NCI-H774 (cell line): ENCODE measurements around the gene KCNAB3.

Experiments
- DNase-seq: peaks from one replicate; lab custom pipeline; 2025; lab: John Stamatoyannopoulos, UW

KCNAB3 gene

GRCh38 chr17:7897090-7897489, 32.6 kb downstream of the KCNAB3 start:
- DNase-seq = no peak

- no peak for DNase-seq
Observed at GRCh38 chr17:7894866-7895265, 34.8 kb downstream of the KCNAB3 start.

DNA sequence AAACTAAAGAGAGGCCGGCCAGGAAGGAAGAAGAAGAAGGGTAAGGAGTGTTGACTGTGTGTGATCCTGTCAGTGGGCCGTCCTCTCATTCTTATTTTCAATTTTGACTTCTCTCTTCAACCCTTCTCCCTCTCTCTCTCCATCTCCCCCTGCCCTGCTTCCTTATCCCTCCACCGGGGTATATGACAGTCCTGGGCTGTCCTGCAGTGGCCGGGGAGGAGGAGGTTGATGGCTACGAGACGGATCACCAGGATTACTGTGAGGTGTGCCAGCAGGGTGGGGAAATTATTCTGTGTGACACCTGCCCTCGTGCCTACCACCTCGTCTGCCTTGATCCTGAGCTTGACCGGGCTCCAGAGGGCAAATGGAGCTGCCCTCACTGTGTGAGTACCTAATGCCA, 35.4 kb downstream of the KCNAB3 start:
- no peak for DNase-seq

DNA sequence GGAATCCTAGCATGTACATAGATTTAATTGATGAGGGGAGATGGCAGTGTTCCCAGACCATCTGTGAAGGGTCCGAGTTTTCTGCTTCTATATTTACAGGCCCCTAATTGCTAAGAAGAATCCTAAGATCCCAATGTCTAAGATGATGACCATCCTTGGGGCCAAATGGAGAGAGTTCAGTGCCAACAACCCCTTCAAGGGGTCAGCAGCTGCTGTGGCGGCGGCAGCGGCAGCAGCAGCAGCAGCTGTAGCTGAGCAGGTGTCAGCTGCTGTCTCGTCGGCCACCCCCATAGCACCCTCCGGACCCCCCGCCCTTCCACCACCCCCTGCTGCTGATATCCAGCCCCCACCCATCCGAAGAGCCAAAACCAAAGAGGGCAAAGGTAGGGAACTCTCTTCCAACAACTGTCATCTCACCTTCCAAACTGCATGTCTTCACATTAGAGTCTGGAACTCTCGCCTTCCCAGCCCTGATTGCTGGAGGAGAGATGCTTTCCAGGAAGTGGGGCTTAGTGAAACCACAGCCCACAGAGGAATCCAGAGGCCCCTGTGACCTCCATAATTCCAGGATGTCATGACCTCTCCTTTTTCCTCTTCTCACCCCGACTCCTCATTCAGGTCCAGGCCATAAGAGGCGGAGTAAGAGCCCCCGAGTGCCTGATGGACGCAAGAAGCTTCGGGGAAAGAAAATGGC, 36.3 kb downstream of the KCNAB3 start:
- DNase-seq = no peak

GRCh38 chr17:7889166-7889955, 40.3 kb downstream of the KCNAB3 start:
- peak; percentile 85 for DNase-seq

DNA sequence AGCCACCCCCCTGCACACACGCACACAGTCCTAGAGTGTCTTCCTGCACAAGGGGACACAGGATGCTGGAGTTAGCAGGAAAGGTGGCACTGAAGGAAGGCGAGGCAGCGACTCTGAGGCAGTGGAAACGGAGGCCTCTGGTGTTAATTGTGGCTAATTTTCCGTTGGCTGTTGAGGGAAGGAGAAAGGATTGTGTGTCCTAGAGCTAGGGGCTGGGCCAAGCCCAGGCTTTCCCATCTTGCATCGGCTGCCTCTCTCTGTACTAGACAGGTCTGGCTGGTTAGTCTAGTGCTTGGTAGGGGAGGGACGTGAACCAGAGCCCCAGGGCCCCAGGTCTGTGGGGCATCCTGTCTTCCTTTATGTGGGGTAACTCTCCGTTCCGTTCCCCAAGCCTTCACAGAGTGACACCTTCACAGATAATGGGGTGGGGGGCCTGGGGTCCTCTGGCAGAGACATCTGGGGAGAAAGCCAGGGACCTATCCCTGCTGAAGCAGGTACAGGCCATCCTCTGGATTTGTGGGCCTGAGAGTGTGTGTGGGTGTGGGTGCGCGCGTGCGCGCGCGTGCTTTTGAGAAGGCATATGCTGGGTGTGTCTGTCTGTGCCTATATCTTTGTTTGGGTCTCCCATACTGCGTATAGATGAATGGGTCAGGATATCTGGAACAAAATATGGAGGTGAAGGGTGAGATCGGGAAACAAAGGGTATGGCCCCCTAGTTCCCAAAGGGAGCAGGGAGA, 41.3 kb downstream of the KCNAB3 start, which contains the start of gene CHD3:
TSS of gene CHD3 (plus strand) at position 606 of the 737 bp plus-strand sequence. CDS start 212 bp downstream, outside the sequence.
- DNase-seq = no peak

DNA sequence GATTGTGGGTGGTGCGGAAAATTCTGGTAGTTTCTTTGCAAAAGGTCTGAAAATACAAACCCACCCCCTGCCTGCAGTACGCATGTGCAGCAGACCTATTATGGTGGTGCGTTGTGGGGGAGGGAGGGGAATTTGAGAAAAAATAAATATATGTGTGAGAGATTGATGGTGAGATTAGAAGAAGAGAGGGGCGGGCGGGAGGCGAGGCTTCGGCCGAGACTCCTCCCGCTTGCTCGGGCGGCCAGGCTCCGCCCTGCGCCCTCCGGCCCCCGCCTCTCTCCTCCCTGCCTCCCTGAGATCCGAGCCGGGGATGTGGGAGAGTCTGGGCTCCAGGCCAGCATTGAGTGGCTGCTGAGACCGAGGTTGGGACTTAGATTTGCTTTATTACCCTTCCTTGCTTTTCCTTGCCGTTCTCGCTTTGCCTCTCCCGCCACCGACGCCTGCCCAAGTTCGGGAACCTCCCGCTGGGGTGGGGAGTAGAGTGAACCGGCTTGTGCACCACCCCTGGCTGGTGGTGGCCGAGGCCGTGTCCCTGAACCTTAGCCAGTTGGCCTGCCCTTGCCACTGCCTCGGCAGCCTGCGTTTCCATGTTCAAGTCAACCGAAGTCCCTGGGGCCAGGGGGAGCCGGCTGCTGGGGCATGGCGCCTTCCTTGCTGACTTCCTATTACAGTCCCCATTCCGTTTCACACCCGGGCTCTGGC, 42.0 kb downstream of the KCNAB3 start:
- peak; percentile 80 for DNase-seq

DNA sequence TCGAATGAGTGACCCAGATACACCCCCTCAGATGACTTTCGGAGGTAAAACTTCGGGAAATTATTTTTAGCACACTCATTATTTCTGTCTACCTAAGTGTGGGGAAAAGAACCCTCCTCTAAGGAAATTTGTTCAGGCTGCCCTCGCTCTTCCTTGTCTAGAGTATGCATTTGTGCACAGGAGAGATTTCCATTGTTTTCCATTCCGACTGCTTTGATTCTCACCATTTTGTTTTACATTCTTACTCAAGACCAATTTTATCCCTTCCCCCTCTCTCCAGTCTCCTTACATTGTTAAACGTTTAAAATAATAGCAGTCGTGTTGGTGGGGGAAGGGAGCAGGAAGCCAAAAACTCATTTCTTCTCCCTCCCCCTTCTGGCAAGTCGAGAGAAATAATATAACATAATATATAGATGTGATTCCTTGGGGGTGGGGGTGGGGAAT, 42.6 kb downstream of the KCNAB3 start:
- DNase-seq = no peak

GRCh38 chr17:7886227-7887037, 43.2 kb downstream of the KCNAB3 start:
- no peak for DNase-seq

GRCh38 chr17:7885367-7886226, 44.1 kb downstream of the KCNAB3 start:
- DNase-seq = peak; percentile 12

DNA sequence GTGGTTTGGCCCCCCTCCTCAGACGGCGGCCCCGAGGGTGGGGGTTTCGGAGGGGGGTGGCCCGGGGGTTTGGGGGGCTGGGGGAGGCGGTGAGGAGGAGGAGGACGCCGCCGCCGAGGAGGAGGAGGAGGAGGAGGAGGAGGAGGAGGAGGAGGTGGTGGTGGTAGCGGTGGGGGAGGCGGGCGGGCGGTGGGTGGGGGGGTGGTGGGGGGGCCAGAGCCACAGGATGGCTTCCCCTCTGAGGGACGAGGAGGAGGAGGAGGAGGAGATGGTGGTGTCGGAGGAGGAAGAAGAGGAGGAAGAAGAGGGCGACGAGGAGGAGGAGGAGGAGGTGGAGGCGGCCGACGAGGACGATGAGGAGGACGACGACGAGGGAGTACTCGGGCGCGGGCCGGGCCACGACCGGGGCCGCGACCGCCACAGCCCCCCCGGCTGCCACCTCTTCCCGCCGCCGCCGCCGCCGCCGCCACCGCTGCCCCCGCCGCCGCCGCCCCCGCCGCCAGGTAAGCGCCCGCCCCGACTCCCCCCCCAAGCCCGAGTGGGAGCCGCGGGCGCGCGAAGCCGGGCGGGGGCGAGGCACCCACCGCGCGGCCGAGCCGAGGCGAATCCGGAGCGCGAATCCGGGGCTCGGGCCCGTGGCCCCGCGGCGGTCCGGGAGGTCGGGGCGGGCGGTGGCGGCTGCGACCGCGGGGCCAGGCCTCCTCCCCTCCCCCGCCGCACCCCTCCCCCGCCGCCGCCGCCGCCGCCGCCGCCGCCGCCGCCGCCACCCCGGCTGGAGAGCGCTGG, 44.9 kb downstream of the KCNAB3 start:
- no peak for DNase-seq

GRCh38 chr17:7883781-7884386, 45.8 kb downstream of the KCNAB3 start:
- peak; percentile 9 for DNase-seq

- no peak for DNase-seq
Observed at GRCh38 chr17:7882629-7883028, 47.0 kb downstream of the KCNAB3 start.

DNA sequence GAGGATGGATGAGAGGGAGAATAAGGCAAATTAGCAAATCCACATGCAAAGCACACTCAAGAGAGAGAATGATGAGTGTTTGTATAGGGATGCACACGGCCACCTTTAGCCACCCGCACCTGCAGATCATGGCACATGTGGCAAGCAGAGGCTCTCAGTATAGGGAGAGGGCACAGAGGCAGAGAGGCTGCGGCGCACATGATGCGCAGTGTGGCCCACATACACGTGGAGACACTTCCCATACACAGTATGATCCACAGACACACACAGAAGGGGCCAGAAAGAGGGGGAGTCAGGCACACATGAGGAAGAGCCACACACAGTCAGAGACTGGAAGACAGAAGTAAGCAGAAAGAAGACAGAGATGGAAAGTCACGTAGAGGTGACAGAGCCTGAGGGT, 47.6 kb downstream of the KCNAB3 start:
- DNase-seq = peak; percentile 7

DNA sequence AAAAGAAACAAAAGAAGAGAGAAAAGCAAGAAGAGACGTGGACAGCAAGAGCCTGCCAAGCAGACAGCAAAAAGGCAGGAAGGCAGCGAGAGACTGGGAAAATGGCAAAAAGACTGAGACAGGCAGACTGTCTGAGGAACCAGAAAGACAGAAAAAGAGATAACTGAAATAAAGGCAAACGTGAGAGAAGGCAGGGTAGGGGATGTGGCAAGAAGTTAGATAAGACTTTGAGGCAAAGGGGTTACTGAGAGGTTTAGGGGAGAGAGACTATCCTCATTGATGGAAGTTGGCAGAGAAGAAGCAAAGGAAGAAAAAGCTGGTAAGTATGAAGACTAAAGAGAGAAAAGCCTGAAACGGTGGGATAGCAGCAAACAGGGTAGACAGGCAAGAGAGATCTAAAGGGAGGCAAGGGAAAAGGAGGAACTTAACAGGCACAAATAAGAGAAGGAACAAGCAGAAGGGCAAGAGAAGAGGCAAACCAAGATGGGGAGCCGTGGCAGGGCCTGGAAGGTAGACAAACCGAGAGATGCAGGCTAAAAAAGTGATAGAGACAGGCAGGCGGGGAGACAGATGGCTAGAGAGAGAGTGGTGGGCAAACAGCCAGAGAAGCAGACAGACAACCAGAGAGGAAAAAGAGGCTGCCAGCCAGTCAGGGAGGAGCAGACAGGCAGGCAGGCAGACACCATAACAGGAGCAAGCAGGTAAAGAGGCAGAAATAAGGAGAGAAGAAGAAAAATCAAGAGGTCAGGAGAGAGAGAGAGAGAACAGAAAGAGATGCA, 48.2 kb downstream of the KCNAB3 start:
- DNase-seq = no peak

- no peak for DNase-seq
Observed at GRCh38 chr17:7880076-7880868, 49.4 kb downstream of the KCNAB3 start.

GRCh38 chr17:7878234-7878633, 51.4 kb downstream of the KCNAB3 start:
- no peak for DNase-seq
